GM23338 (cell line): ENCODE results near the gene COQ10A.

Source experiments
- CREB1 ChIP-seq: fragments of 250-450 bp; sonication (Bioruptor Pico); IDR thresholded peaks from 2 replicates; pipeline ENCODE4 v1.5.0; 2020; ENCODE audit warnings: low read depth, mild to moderate bottlenecking, moderate library complexity
- EZH2 ChIP-seq: fragments of 200-600 bp; sonication (generic); IDR thresholded peaks from one replicate; pipeline ENCODE4 v1.8.0; 2017; ENCODE audit warnings: antibody characterized with exemption, mild to moderate bottlenecking, low read depth; ENCODE audit not compliant: unreplicated experiment
- EZH2phosphoT487 ChIP-seq: fragments of 200-600 bp; sonication (generic); IDR thresholded peaks from one replicate; pipeline ENCODE4 v1.8.1; 2018; ENCODE audit warnings: antibody characterized with exemption; ENCODE audit not compliant: unreplicated experiment
- JUNB ChIP-seq: IDR thresholded peaks from one replicate; pipeline ENCODE4 v1.6.1; 2016; ENCODE audit warnings: antibody characterized with exemption; ENCODE audit not compliant: unreplicated experiment
- NANOG ChIP-seq: IDR thresholded peaks from 2 replicates; pipeline ENCODE4 v1.6.1; 2016; ENCODE audit warnings: antibody characterized with exemption, borderline replicate concordance
- POLR2AphosphoS5 ChIP-seq: IDR thresholded peaks from 2 replicates; pipeline ENCODE4 v1.6.1; 2016; ENCODE audit warnings: antibody characterized with exemption, low read depth
- STAT1 ChIP-seq: IDR thresholded peaks from one replicate; pipeline ENCODE4 v1.6.1; 2016; ENCODE audit warnings: antibody characterized with exemption; ENCODE audit not compliant: unreplicated experiment
- ZNF114 ChIP-seq: fragments of 250-450 bp; sonication (Bioruptor Pico); IDR thresholded peaks from 2 replicates; pipeline ENCODE4 v1.5.0; 2020; ENCODE audit warnings: mild to moderate bottlenecking, moderate library complexity
- ZNF331 ChIP-seq: fragments of 250-450 bp; sonication (Bioruptor Pico); IDR thresholded peaks from 2 replicates; pipeline ENCODE4 v1.5.0; 2020; ENCODE audit warnings: low read depth, mild to moderate bottlenecking, moderate library complexity
- ZNF462 ChIP-seq: fragments of 250-450 bp; sonication (Bioruptor Pico); IDR thresholded peaks from 2 replicates; pipeline ENCODE4 v1.5.0; 2020; ENCODE audit warnings: mild to moderate bottlenecking, moderate library complexity
- TF ChIP-seq, protein P1 (sequence below), 2 experiments: fragments of 200-600 bp in 1 of 2; sonication (generic) in 1 of 2; conservative IDR thresholded peaks; 2 replicates each; pipeline versions ENCODE4 v1.5.1 to v1.6.1; 2016 to 2017; ENCODE audit warnings: antibody characterized with exemption in 2 of 2, low read depth in 2 of 2, mild to moderate bottlenecking in 2 of 2, moderate library complexity in 1 of 2
- TF ChIP-seq, protein P2 (sequence below): IDR thresholded peaks from one replicate; pipeline ENCODE4 v1.6.1; 2018; ENCODE audit warnings: antibody characterized with exemption; ENCODE audit not compliant: unreplicated experiment

DNA sequence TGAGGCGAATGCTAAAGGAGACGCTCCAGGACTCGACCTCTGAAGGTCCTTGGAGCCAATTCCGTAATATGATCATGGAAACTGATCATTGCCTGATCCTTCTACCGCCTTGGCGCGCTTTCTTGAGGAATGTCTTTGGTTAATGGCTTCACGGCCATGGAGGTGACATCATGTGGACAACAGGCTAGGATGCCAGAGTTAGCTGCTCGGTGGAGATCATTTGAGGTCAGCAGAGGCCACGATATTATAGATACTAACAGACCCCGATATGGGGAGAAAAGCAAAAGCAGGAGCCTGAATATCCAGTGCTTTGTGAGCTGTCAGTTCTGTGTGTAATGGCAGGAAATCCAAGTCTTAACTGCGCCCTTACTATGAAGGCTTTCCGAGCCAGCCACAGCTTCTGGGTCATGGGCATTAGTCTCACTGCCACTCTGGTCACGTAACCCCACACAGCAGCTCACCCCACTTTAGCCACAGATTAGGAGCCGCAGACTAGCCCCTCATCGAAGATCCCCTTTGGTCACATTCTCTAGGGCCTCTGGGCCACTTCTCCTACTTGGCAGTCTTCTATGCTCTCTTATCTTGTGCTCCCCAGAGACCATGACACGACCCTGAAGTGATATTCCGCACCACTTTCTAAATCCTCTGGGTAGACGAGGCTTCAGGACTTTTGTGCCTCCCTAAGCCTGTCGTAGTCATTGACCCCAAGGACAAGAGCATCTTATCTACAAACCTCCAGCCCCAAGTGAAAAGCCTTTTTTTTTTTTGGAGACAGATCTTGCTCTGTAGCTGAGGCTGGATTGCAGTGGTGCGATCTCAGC lies 34.1 kb downstream of the COQ10A start:
- TF ChIP-seq, protein P1, sequence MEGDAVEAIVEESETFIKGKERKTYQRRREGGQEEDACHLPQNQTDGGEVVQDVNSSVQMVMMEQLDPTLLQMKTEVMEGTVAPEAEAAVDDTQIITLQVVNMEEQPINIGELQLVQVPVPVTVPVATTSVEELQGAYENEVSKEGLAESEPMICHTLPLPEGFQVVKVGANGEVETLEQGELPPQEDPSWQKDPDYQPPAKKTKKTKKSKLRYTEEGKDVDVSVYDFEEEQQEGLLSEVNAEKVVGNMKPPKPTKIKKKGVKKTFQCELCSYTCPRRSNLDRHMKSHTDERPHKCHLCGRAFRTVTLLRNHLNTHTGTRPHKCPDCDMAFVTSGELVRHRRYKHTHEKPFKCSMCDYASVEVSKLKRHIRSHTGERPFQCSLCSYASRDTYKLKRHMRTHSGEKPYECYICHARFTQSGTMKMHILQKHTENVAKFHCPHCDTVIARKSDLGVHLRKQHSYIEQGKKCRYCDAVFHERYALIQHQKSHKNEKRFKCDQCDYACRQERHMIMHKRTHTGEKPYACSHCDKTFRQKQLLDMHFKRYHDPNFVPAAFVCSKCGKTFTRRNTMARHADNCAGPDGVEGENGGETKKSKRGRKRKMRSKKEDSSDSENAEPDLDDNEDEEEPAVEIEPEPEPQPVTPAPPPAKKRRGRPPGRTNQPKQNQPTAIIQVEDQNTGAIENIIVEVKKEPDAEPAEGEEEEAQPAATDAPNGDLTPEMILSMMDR (conservative IDR thresholded peaks at IDR 0.05; ENCODE audit: low read depth in 2 of 2): no peak
- TF ChIP-seq, protein P2, sequence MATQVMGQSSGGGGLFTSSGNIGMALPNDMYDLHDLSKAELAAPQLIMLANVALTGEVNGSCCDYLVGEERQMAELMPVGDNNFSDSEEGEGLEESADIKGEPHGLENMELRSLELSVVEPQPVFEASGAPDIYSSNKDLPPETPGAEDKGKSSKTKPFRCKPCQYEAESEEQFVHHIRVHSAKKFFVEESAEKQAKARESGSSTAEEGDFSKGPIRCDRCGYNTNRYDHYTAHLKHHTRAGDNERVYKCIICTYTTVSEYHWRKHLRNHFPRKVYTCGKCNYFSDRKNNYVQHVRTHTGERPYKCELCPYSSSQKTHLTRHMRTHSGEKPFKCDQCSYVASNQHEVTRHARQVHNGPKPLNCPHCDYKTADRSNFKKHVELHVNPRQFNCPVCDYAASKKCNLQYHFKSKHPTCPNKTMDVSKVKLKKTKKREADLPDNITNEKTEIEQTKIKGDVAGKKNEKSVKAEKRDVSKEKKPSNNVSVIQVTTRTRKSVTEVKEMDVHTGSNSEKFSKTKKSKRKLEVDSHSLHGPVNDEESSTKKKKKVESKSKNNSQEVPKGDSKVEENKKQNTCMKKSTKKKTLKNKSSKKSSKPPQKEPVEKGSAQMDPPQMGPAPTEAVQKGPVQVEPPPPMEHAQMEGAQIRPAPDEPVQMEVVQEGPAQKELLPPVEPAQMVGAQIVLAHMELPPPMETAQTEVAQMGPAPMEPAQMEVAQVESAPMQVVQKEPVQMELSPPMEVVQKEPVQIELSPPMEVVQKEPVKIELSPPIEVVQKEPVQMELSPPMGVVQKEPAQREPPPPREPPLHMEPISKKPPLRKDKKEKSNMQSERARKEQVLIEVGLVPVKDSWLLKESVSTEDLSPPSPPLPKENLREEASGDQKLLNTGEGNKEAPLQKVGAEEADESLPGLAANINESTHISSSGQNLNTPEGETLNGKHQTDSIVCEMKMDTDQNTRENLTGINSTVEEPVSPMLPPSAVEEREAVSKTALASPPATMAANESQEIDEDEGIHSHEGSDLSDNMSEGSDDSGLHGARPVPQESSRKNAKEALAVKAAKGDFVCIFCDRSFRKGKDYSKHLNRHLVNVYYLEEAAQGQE: no peak
- no peak for TF ChIP-seq ZNF114
- no peak for TF ChIP-seq NANOG
- no peak for TF ChIP-seq CREB1
- no peak for TF ChIP-seq JUNB
- TF ChIP-seq POLR2AphosphoS5: no peak
- TF ChIP-seq ZNF331 (CRISPR knock-in tag): no peak
- no peak for TF ChIP-seq ZNF462
- TF ChIP-seq EZH2: no peak
- TF ChIP-seq EZH2phosphoT487: no peak
- TF ChIP-seq STAT1: no peak
